ENCODE measurements around the gene RGS4.
A peak's percentile ranks its signal among the peaks of the same experiment; 100 is the strongest.

The RGS4 gene

GRCh38 chr1:163083690-163084089 is 14.5 kb downstream of the RGS4 start:
- H2AFZ ChIP-seq (ENCODE audit: low read depth, low read length) = no peak overlapping the region
- no peaks in the 10 kb centered on the region for H3K27me3 ChIP-seq (ENCODE audit: control insufficient read depth in 1 of 2, insufficient read depth in 1 of 2, low read length in 2 of 2)
- H2BK5ac ChIP-seq (ENCODE audit: low read depth, low read length, poor library complexity, severe bottlenecking) = no peak overlapping the region
- H4K8ac ChIP-seq (ENCODE audit: low read length) = no peak overlapping the region
- no peak overlapping the region for H2AK5ac ChIP-seq (ENCODE audit: low read length, severe bottlenecking)
- no peaks in the 10 kb centered on the region for H3K4me1 ChIP-seq (ENCODE audit: control insufficient read depth, insufficient read depth, low read depth, low read length)
- no peaks in the 10 kb centered on the region for H3K36me3 ChIP-seq (ENCODE audit: control insufficient read depth in 1 of 2, insufficient read depth in 2 of 2, low read depth in 1 of 2, low read length in 2 of 2)
- WGBS = 98% methylated on average over 1 of the region's 1 CpG
- no peaks in the 10 kb centered on the region for H3K79me1 ChIP-seq (replicated peaks; ENCODE audit: low read length, poor library complexity, severe bottlenecking)
- DNase-seq = peak; percentile 57
- no peak overlapping the region for H2BK12ac ChIP-seq (ENCODE audit: low read length in 2 of 2)
- no peaks in the 10 kb centered on the region for H3K9me3 ChIP-seq (ENCODE audit: control insufficient read depth, low read length)
- no peak overlapping the region for H3K4me3 ChIP-seq (ENCODE audit: insufficient read depth in 1 of 2, low read depth in 1 of 2, low read length in 2 of 2)
- H3K14ac ChIP-seq (ENCODE audit: low read length in 2 of 2) = no peak overlapping the region
- H2BK120ac ChIP-seq (ENCODE audit: low read depth, low read length) = peak overlapping the region; percentile 73
- peak overlapping the region; percentile 44 for H3K9ac ChIP-seq (ENCODE audit: low read length)
- H3K27ac ChIP-seq (ENCODE audit: low read length, poor library complexity, severe bottlenecking) = no peak overlapping the region
- peak overlapping the region; percentile 34 to 43 for H3K18ac ChIP-seq (ENCODE audit: low read depth in 1 of 2, low read length in 2 of 2)
- H3K4me2 ChIP-seq (ENCODE audit: low read length, poor library complexity, severe bottlenecking) = no peak overlapping the region
- H4K91ac ChIP-seq (ENCODE audit: low read length) = no peak overlapping the region
- H2BK15ac ChIP-seq (ENCODE audit: low read depth, poor library complexity, severe bottlenecking) = no peak overlapping the region
- peak overlapping the region in 1 of 2 experiments; percentile 82 for H3K4ac ChIP-seq (ENCODE audit: low read depth in 1 of 2, low read length in 2 of 2)
- H3K23ac ChIP-seq (ENCODE audit: low read length in 2 of 2) = no peak overlapping the region

GRCh38 chr1:163084330-163084729 is 15.2 kb downstream of the RGS4 start:
- H4K91ac ChIP-seq (ENCODE audit: low read length) = no peak overlapping the region
- no peak overlapping the region for H3K27ac ChIP-seq (ENCODE audit: low read length, poor library complexity, severe bottlenecking)
- H3K4me1 ChIP-seq (ENCODE audit: control insufficient read depth, insufficient read depth, low read depth, low read length) = no peaks in the 10 kb centered on the region
- H3K9me3 ChIP-seq (ENCODE audit: control insufficient read depth, low read length) = no peaks in the 10 kb centered on the region
- H3K23ac ChIP-seq (ENCODE audit: low read length in 2 of 2) = no peak overlapping the region
- peak; percentile 62 for DNase-seq
- no peak overlapping the region for H3K4me3 ChIP-seq (ENCODE audit: insufficient read depth in 1 of 2, low read depth in 1 of 2, low read length in 2 of 2)
- H2BK5ac ChIP-seq (ENCODE audit: low read depth, low read length, poor library complexity, severe bottlenecking) = no peak overlapping the region
- H2BK12ac ChIP-seq (ENCODE audit: low read length in 2 of 2) = peak overlapping the region in 1 of 2 experiments; percentile 49
- peak overlapping the region in 1 of 2 experiments; percentile 43 for H3K18ac ChIP-seq (ENCODE audit: low read depth in 1 of 2, low read length in 2 of 2)
- no peaks in the 10 kb centered on the region for H3K36me3 ChIP-seq (ENCODE audit: control insufficient read depth in 1 of 2, insufficient read depth in 2 of 2, low read depth in 1 of 2, low read length in 2 of 2)
- no peak overlapping the region for H4K8ac ChIP-seq (ENCODE audit: low read length)
- H2BK15ac ChIP-seq (ENCODE audit: low read depth, poor library complexity, severe bottlenecking) = no peak overlapping the region
- no peak overlapping the region for H3K14ac ChIP-seq (ENCODE audit: low read length in 2 of 2)
- no peak overlapping the region for H3K4ac ChIP-seq (ENCODE audit: low read depth in 1 of 2, low read length in 2 of 2)
- no peak overlapping the region for H2BK120ac ChIP-seq (ENCODE audit: low read depth, low read length)
- no peaks in the 10 kb centered on the region for H3K79me1 ChIP-seq (replicated peaks; ENCODE audit: low read length, poor library complexity, severe bottlenecking)
- H3K27me3 ChIP-seq (ENCODE audit: control insufficient read depth in 1 of 2, insufficient read depth in 1 of 2, low read length in 2 of 2) = no peaks in the 10 kb centered on the region
- H2AFZ ChIP-seq (ENCODE audit: low read depth, low read length) = no peak overlapping the region
- no CpG with 5 or more reads among the region's 1 CpG for WGBS
- H3K4me2 ChIP-seq (ENCODE audit: low read length, poor library complexity, severe bottlenecking) = no peak overlapping the region
- H2AK5ac ChIP-seq (ENCODE audit: low read length, severe bottlenecking) = no peak overlapping the region
- peak overlapping the region; percentile 44 for H3K9ac ChIP-seq (ENCODE audit: low read length)

GRCh38 chr1:163085041-163085903 is 16.1 kb downstream of the RGS4 start:
- peak overlapping the region in 1 of 2 experiments; percentile 69 for H2BK12ac ChIP-seq (ENCODE audit: low read length in 2 of 2)
- H2AFZ ChIP-seq (ENCODE audit: low read depth, low read length) = no peak overlapping the region
- H3K4ac ChIP-seq (ENCODE audit: low read depth in 1 of 2, low read length in 2 of 2) = peak overlapping the region in 1 of 2 experiments; percentile 54
- H3K9ac ChIP-seq (ENCODE audit: low read length) = peak overlapping the region; percentile 78
- H2AK5ac ChIP-seq (ENCODE audit: low read length, severe bottlenecking) = no peak overlapping the region
- no peak overlapping the region for H2BK15ac ChIP-seq (ENCODE audit: low read depth, poor library complexity, severe bottlenecking)
- H3K27me3 ChIP-seq (ENCODE audit: control insufficient read depth in 1 of 2, insufficient read depth in 1 of 2, low read length in 2 of 2) = no peaks in the 10 kb centered on the region
- no peak overlapping the region for H3K18ac ChIP-seq (ENCODE audit: low read depth in 1 of 2, low read length in 2 of 2)
- 92% methylated on average over 2 of the region's 4 CpGs for WGBS
- H3K23ac ChIP-seq (ENCODE audit: low read length in 2 of 2) = no peak overlapping the region
- no peaks in the 10 kb centered on the region for H3K36me3 ChIP-seq (ENCODE audit: control insufficient read depth in 1 of 2, insufficient read depth in 2 of 2, low read depth in 1 of 2, low read length in 2 of 2)
- H3K4me3 ChIP-seq (ENCODE audit: insufficient read depth in 1 of 2, low read depth in 1 of 2, low read length in 2 of 2) = no peak overlapping the region
- H3K79me1 ChIP-seq (replicated peaks; ENCODE audit: low read length, poor library complexity, severe bottlenecking) = no peaks in the 10 kb centered on the region
- no peak overlapping the region for H3K14ac ChIP-seq (ENCODE audit: low read length in 2 of 2)
- no peak overlapping the region for H2BK5ac ChIP-seq (ENCODE audit: low read depth, low read length, poor library complexity, severe bottlenecking)
- peak; percentile 59 for DNase-seq
- no peak overlapping the region for H2BK120ac ChIP-seq (ENCODE audit: low read depth, low read length)
- H3K27ac ChIP-seq (ENCODE audit: low read length, poor library complexity, severe bottlenecking) = no peak overlapping the region
- no peaks in the 10 kb centered on the region for H3K9me3 ChIP-seq (ENCODE audit: control insufficient read depth, low read length)
- H4K8ac ChIP-seq (ENCODE audit: low read length) = no peak overlapping the region
- no peaks in the 10 kb centered on the region for H3K4me1 ChIP-seq (ENCODE audit: control insufficient read depth, insufficient read depth, low read depth, low read length)
- H4K91ac ChIP-seq (ENCODE audit: low read length) = no peak overlapping the region
- no peak overlapping the region for H3K4me2 ChIP-seq (ENCODE audit: low read length, poor library complexity, severe bottlenecking)

- Histone ChIP-seq H4K91ac (ENCODE audit: low read length) (no peak overlapping the region), H3K4ac (ENCODE audit: low read depth in 1 of 2, low read length in 2 of 2) (no peak overlapping the region), H2AFZ (ENCODE audit: low read depth, low read length) (no peak overlapping the region), H3K23ac (ENCODE audit: low read length in 2 of 2) (no peak overlapping the region), H3K4me1 (ENCODE audit: control insufficient read depth, insufficient read depth, low read depth, low read length) (no peaks in the 10 kb centered on the region), H2BK120ac (ENCODE audit: low read depth, low read length) (no peak overlapping the region), H3K14ac (ENCODE audit: low read length in 2 of 2) (no peak overlapping the region), H3K36me3 (ENCODE audit: control insufficient read depth in 1 of 2, insufficient read depth in 2 of 2, low read depth in 1 of 2, low read length in 2 of 2) (no peaks in the 10 kb centered on the region), H3K18ac (ENCODE audit: low read depth in 1 of 2, low read length in 2 of 2) (no peak overlapping the region), H2AK5ac (ENCODE audit: low read length, severe bottlenecking) (no peak overlapping the region), H2BK15ac (ENCODE audit: low read depth, poor library complexity, severe bottlenecking) (no peak overlapping the region), H4K8ac (ENCODE audit: low read length) (no peak overlapping the region), H3K27ac (ENCODE audit: low read length, poor library complexity, severe bottlenecking) (no peak overlapping the region), H3K9me3 (ENCODE audit: control insufficient read depth, low read length) (no peaks in the 10 kb centered on the region), H3K79me1 (replicated peaks; ENCODE audit: low read length, poor library complexity, severe bottlenecking) (no peaks in the 10 kb centered on the region), H3K9ac (ENCODE audit: low read length) (peak overlapping the region; percentile 78), H2BK5ac (ENCODE audit: low read depth, low read length, poor library complexity, severe bottlenecking) (no peak overlapping the region), H3K27me3 (ENCODE audit: control insufficient read depth in 1 of 2, insufficient read depth in 1 of 2, low read length in 2 of 2) (no peaks in the 10 kb centered on the region), H3K4me3 (ENCODE audit: insufficient read depth in 1 of 2, low read depth in 1 of 2, low read length in 2 of 2) (no peak overlapping the region), H3K4me2 (ENCODE audit: low read length, poor library complexity, severe bottlenecking) (no peak overlapping the region), H2BK12ac (ENCODE audit: low read length in 2 of 2) (no peak overlapping the region)
- peak; percentile 47 for DNase-seq
- WGBS = 36% methylated on average over 1 of the region's 2 CpGs
Measured at GRCh38 chr1:163085904-163086268, 16.7 kb downstream of the RGS4 start.

Measured in mesenchymal stem cell (in vitro differentiated cells and primary cell).